ENCODE measurements around the gene CAMTA1.

CAMTA1 gene

GRCh38 chr1:7268983-7269382 is 483.7 kb downstream of the CAMTA1 start:
- Histone ChIP-seq H3K4me3 (ENCODE audit: low read depth in 1 of 5, low read length in 5 of 5) (peak overlapping the region in 1 of 5 donors; percentile 18), H3K27ac (ENCODE audit: low read depth, low read length) (no peak overlapping the region), H3K36me3 (ENCODE audit: control insufficient read depth in 5 of 5, insufficient read depth in 5 of 5, low read length in 5 of 5) (no peaks in the 10 kb centered on the region), H3K4me1 (ENCODE audit: control insufficient read depth in 5 of 5, insufficient read depth in 5 of 5, low read length in 5 of 5) (no peaks in the 10 kb centered on the region), H3K9me3 (ENCODE audit: control insufficient read depth in 5 of 5, low read length in 5 of 5) (peaks cover 4 to 21% (median 14%) of the 10 kb centered on the region in 5 donors), H3K27me3 (ENCODE audit: control insufficient read depth in 5 of 5, insufficient read depth in 4 of 5, low read length in 5 of 5) (peaks cover 0 to 3% (median 0%) of the 10 kb centered on the region in 5 donors), H3K9ac (ENCODE audit: low read length in 5 of 5) (no peak overlapping the region)

GRCh38 chr1:7269525-7269924 is 484.3 kb downstream of the CAMTA1 start:
- no peak overlapping the region for H3K27ac ChIP-seq (ENCODE audit: low read depth, low read length)
- no peak overlapping the region for H3K9ac ChIP-seq (ENCODE audit: low read length in 5 of 5)
- no peaks in the 10 kb centered on the region for H3K36me3 ChIP-seq (ENCODE audit: control insufficient read depth in 5 of 5, insufficient read depth in 5 of 5, low read length in 5 of 5)
- H3K9me3 ChIP-seq (ENCODE audit: control insufficient read depth in 5 of 5, low read length in 5 of 5) = peaks cover 4 to 21% (median 14%) of the 10 kb centered on the region in 5 donors
- H3K4me1 ChIP-seq (ENCODE audit: control insufficient read depth in 5 of 5, insufficient read depth in 5 of 5, low read length in 5 of 5) = no peaks in the 10 kb centered on the region
- no peak overlapping the region for H3K4me3 ChIP-seq (ENCODE audit: low read depth in 1 of 5, low read length in 5 of 5)
- H3K27me3 ChIP-seq (ENCODE audit: control insufficient read depth in 5 of 5, insufficient read depth in 4 of 5, low read length in 5 of 5) = no peaks in the 10 kb centered on the region

- Histone ChIP-seq H3K4me1 (ENCODE audit: control insufficient read depth in 5 of 5, insufficient read depth in 5 of 5, low read length in 5 of 5) (no peaks in the 10 kb centered on the region), H3K27me3 (ENCODE audit: control insufficient read depth in 5 of 5, insufficient read depth in 4 of 5, low read length in 5 of 5) (no peaks in the 10 kb centered on the region), H3K27ac (ENCODE audit: low read depth, low read length) (no peak overlapping the region), H3K9ac (ENCODE audit: low read length in 5 of 5) (no peak overlapping the region), H3K4me3 (ENCODE audit: low read depth in 1 of 5, low read length in 5 of 5) (no peak overlapping the region), H3K36me3 (ENCODE audit: control insufficient read depth in 5 of 5, insufficient read depth in 5 of 5, low read length in 5 of 5) (no peaks in the 10 kb centered on the region), H3K9me3 (ENCODE audit: control insufficient read depth in 5 of 5, low read length in 5 of 5) (peaks cover 0 to 8% (median 6%) of the 10 kb centered on the region in 5 donors)
Measured at GRCh38 chr1:7274256-7274655, 489.0 kb downstream of the CAMTA1 start.

- Histone ChIP-seq H3K9me3 (ENCODE audit: control insufficient read depth in 5 of 5, low read length in 5 of 5) (peaks cover 0 to 6% (median 0%) of the 10 kb centered on the region in 5 donors), H3K4me3 (ENCODE audit: low read depth in 1 of 5, low read length in 5 of 5) (no peak overlapping the region), H3K4me1 (ENCODE audit: control insufficient read depth in 5 of 5, insufficient read depth in 5 of 5, low read length in 5 of 5) (peaks cover 0 to 13% (median 10%) of the 10 kb centered on the region in 5 donors), H3K36me3 (ENCODE audit: control insufficient read depth in 5 of 5, insufficient read depth in 5 of 5, low read length in 5 of 5) (no peaks in the 10 kb centered on the region), H3K9ac (ENCODE audit: low read length in 5 of 5) (no peak overlapping the region), H3K27ac (ENCODE audit: low read depth, low read length) (no peak overlapping the region), H3K27me3 (ENCODE audit: control insufficient read depth in 5 of 5, insufficient read depth in 4 of 5, low read length in 5 of 5) (no peaks in the 10 kb centered on the region)
Measured at GRCh38 chr1:7278045-7278444, 492.8 kb downstream of the CAMTA1 start.

GRCh38 chr1:7278827-7279765 is 493.8 kb downstream of the CAMTA1 start:
- no peak overlapping the region for H3K4me3 ChIP-seq (ENCODE audit: low read depth in 1 of 5, low read length in 5 of 5)
- H3K27ac ChIP-seq (ENCODE audit: low read depth, low read length) = no peak overlapping the region
- H3K9ac ChIP-seq (ENCODE audit: low read length in 5 of 5) = no peak overlapping the region
- H3K4me1 ChIP-seq (ENCODE audit: control insufficient read depth in 5 of 5, insufficient read depth in 5 of 5, low read length in 5 of 5) = peaks cover 0 to 13% (median 10%) of the 10 kb centered on the region in 5 donors
- H3K27me3 ChIP-seq (ENCODE audit: control insufficient read depth in 5 of 5, insufficient read depth in 4 of 5, low read length in 5 of 5) = no peaks in the 10 kb centered on the region
- no peaks in the 10 kb centered on the region for H3K36me3 ChIP-seq (ENCODE audit: control insufficient read depth in 5 of 5, insufficient read depth in 5 of 5, low read length in 5 of 5)
- H3K9me3 ChIP-seq (ENCODE audit: control insufficient read depth in 5 of 5, low read length in 5 of 5) = peaks cover 0 to 6% (median 0%) of the 10 kb centered on the region in 5 donors

GRCh38 chr1:7279769-7280168 is 494.5 kb downstream of the CAMTA1 start:
- peaks cover 0 to 6% (median 0%) of the 10 kb centered on the region in 5 donors for H3K9me3 ChIP-seq (ENCODE audit: control insufficient read depth in 5 of 5, low read length in 5 of 5)
- H3K27ac ChIP-seq (ENCODE audit: low read depth, low read length) = no peak overlapping the region
- no peaks in the 10 kb centered on the region for H3K36me3 ChIP-seq (ENCODE audit: control insufficient read depth in 5 of 5, insufficient read depth in 5 of 5, low read length in 5 of 5)
- H3K9ac ChIP-seq (ENCODE audit: low read length in 5 of 5) = no peak overlapping the region
- no peak overlapping the region for H3K4me3 ChIP-seq (ENCODE audit: low read depth in 1 of 5, low read length in 5 of 5)
- H3K4me1 ChIP-seq (ENCODE audit: control insufficient read depth in 5 of 5, insufficient read depth in 5 of 5, low read length in 5 of 5) = peaks cover 0 to 13% (median 10%) of the 10 kb centered on the region in 5 donors
- no peaks in the 10 kb centered on the region for H3K27me3 ChIP-seq (ENCODE audit: control insufficient read depth in 5 of 5, insufficient read depth in 4 of 5, low read length in 5 of 5)

- Histone ChIP-seq H3K27me3 (ENCODE audit: control insufficient read depth in 5 of 5, insufficient read depth in 4 of 5, low read length in 5 of 5) (no peaks in the 10 kb centered on the region), H3K36me3 (ENCODE audit: control insufficient read depth in 5 of 5, insufficient read depth in 5 of 5, low read length in 5 of 5) (no peaks in the 10 kb centered on the region), H3K27ac (ENCODE audit: low read depth, low read length) (no peak overlapping the region), H3K9ac (ENCODE audit: low read length in 5 of 5) (no peak overlapping the region), H3K9me3 (ENCODE audit: control insufficient read depth in 5 of 5, low read length in 5 of 5) (peaks cover 0 to 6% (median 0%) of the 10 kb centered on the region in 5 donors), H3K4me3 (ENCODE audit: low read depth in 1 of 5, low read length in 5 of 5) (no peak overlapping the region), H3K4me1 (ENCODE audit: control insufficient read depth in 5 of 5, insufficient read depth in 5 of 5, low read length in 5 of 5) (peaks cover 0 to 13% (median 10%) of the 10 kb centered on the region in 5 donors)
Measured at GRCh38 chr1:7280347-7280960, 495.2 kb downstream of the CAMTA1 start.

GRCh38 chr1:7281821-7282220 is 496.6 kb downstream of the CAMTA1 start:
- Histone ChIP-seq H3K4me3 (ENCODE audit: low read depth in 1 of 5, low read length in 5 of 5) (peak overlapping the region in 1 of 5 donors; percentile 22), H3K27ac (ENCODE audit: low read depth, low read length) (peak overlapping the region; percentile 63), H3K9me3 (ENCODE audit: control insufficient read depth in 5 of 5, low read length in 5 of 5) (peaks cover 0 to 2% (median 0%) of the 10 kb centered on the region in 5 donors), H3K4me1 (ENCODE audit: control insufficient read depth in 5 of 5, insufficient read depth in 5 of 5, low read length in 5 of 5) (peaks cover 0 to 13% (median 10%) of the 10 kb centered on the region in 5 donors), H3K9ac (ENCODE audit: low read length in 5 of 5) (no peak overlapping the region), H3K36me3 (ENCODE audit: control insufficient read depth in 5 of 5, insufficient read depth in 5 of 5, low read length in 5 of 5) (no peaks in the 10 kb centered on the region), H3K27me3 (ENCODE audit: control insufficient read depth in 5 of 5, insufficient read depth in 4 of 5, low read length in 5 of 5) (no peaks in the 10 kb centered on the region)

- Histone ChIP-seq H3K27me3 (ENCODE audit: control insufficient read depth in 5 of 5, insufficient read depth in 4 of 5, low read length in 5 of 5) (no peaks in the 10 kb centered on the region), H3K4me1 (ENCODE audit: control insufficient read depth in 5 of 5, insufficient read depth in 5 of 5, low read length in 5 of 5) (peaks cover 0 to 13% (median 10%) of the 10 kb centered on the region in 5 donors), H3K4me3 (ENCODE audit: low read depth in 1 of 5, low read length in 5 of 5) (no peak overlapping the region), H3K36me3 (ENCODE audit: control insufficient read depth in 5 of 5, insufficient read depth in 5 of 5, low read length in 5 of 5) (no peaks in the 10 kb centered on the region), H3K9ac (ENCODE audit: low read length in 5 of 5) (no peak overlapping the region), H3K9me3 (ENCODE audit: control insufficient read depth in 5 of 5, low read length in 5 of 5) (peaks cover 0 to 5% (median 0%) of the 10 kb centered on the region in 5 donors), H3K27ac (ENCODE audit: low read depth, low read length) (no peak overlapping the region)
Measured at GRCh38 chr1:7284839-7285435, 499.7 kb downstream of the CAMTA1 start.

Measured in subcutaneous abdominal adipose tissue (tissue), 5 donors.